ENCODE results near the gene ARL6IP4. TPM values are rescaled to one million over a fixed set of nuclear protein-coding genes. Genes with fewer than 3 reads are reported as not detected.

Gene ARL6IP4
- total and polyA plus RNA-seq, 5 experiments from 2014 or later: 183 to 256 (median 209) TPM

DNA sequence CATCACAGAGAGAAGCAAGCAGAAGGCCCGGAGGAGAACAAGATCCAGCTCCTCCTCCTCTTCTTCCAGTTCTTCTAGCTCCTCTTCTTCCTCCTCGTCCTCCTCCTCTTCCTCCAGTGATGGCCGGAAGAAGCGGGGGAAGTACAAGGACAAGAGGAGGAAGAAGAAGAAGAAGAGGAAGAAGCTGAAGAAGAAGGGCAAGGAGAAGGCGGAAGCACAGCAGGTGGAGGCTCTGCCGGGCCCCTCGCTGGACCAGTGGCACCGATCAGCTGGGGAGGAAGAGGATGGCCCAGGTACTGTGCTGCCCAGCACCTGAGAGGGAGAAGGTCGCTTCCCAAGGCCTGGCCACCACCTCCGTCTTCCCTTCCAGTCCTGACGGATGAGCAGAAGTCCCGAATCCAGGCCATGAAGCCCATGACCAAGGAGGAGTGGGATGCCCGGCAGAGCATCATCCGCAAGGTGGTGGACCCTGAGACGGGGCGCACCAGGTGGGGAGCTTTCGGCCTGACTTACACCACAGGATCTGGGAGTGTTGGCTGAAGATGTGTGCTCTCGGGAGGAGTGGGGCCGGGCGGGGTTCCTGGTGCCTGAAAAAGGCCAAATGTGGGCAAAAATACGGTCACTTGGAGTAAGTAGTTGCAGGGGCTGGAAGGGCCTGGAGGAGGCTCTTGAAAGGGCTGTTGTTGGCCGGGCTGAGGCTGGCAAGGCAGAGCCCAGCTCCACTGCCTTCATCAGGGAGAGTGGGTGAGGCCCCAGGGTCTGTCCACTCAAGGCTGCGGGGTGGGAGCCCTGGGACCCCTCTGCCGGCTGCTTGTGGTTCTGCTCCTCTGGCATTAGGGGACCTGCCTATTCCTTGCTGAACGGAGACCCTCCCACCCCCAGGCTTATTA, 1.4 kb downstream of the ARL6IP4 start:
- DNase-seq: no peak
- peaks cover 21 to 67% (median 61%) of the 10 kb centered on the region in 4 donors for H3K4me1 Mint-ChIP-seq

GRCh38 chr12:122982477-122982815, 2.0 kb downstream of the ARL6IP4 start:
- H3K4me1 Mint-ChIP-seq: peaks cover 21 to 62% (median 60%) of the 10 kb centered on the region in 4 donors
- no peaks in the 10 kb centered on the region for H3K9me3 Mint-ChIP-seq
- POLR2A ChIA-PET: interaction anchor here (1.0 to 3.6 kb wide), 12 partner anchors 8 to 255 kb away, joined by 3 to 17 read pairs (median 4); partner anchors contain the start of genes ABCB9, OGFOD2 and PITPNM2
- peak overlapping the region; percentile 83 to 92 (median 88) for H3K4me3 Mint-ChIP-seq
- peak overlapping the region; percentile 43 to 92 (median 88) for H3K27ac Mint-ChIP-seq
- ATAC-seq (no peak), DNase-seq (no peak)
- no peaks in the 10 kb centered on the region for H3K27me3 Mint-ChIP-seq
- H3K36me3 Mint-ChIP-seq: peaks cover 0 to 19% (median 3%) of the 10 kb centered on the region in 3 donors

More for the DNA sequence above, 1.4 kb downstream of the ARL6IP4 start:
- peak overlapping the region; percentile 83 to 92 (median 88) for H3K4me3 Mint-ChIP-seq
- no peaks in the 10 kb centered on the region for H3K27me3 Mint-ChIP-seq
- H3K36me3 Mint-ChIP-seq: peaks cover 0 to 19% (median 2%) of the 10 kb centered on the region in 3 donors
- H3K9me3 Mint-ChIP-seq: no peaks in the 10 kb centered on the region
- no peak for ATAC-seq
- peak overlapping the region; percentile 63 to 92 (median 88) for H3K27ac Mint-ChIP-seq
- POLR2A ChIA-PET: interaction anchor here (1.0 to 4.0 kb wide), 13 partner anchors 8 to 256 kb away, joined by 3 to 30 read pairs (median 5); partner anchors contain the start of genes ABCB9, MPHOSPH9, MTRFR and OGFOD2

DNA sequence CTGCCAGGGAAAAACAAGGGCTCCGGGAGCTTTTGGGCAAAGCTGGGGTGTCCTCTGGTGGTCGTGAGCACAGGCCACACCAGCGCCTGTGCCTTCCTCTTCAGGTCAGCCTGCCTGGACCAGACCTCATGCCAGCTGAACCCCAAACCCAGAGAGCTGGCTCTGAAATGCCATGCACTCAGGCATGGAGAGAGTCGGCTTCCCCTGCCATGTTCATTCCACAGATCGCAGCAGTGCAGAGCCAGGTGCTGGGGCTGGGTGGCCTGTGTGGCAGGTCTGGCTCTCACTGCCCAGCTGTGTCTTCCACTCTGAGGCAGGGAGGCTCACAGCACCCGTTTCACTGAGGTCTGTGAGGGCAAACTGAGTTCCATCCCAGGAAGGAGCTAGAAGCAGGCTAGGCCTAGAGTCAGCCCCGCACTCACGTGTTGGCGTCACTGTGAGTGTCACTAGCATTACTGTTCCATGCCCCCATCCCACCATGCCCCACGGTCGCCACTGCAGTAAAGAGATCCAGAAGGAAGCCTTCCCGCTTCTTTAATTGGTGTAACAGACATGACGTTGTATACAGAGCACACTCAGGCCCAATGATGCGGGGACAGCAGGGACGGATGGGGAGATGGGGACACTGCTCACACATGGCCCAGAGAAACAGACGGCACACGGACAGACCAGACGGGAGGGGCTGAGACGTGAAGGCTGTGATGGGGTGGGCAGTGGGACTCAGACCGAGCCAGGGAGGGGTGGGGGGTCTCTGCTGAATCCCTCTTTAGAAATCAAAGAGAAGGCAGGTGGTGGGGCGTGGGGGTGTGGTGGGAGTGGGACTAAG, 2.7 kb downstream of the ARL6IP4 start:
- no peaks in the 10 kb centered on the region for H3K9me3 Mint-ChIP-seq
- H3K27me3 Mint-ChIP-seq: no peaks in the 10 kb centered on the region
- peak overlapping the region; percentile 39 to 92 (median 86) for H3K4me3 Mint-ChIP-seq
- ATAC-seq (no peak), DNase-seq (no peak)
- peaks cover 0 to 22% (median 7%) of the 10 kb centered on the region in 3 donors for H3K36me3 Mint-ChIP-seq
- H3K4me1 Mint-ChIP-seq: peaks cover 19 to 55% (median 55%) of the 10 kb centered on the region in 4 donors
- POLR2A ChIA-PET: interaction anchor here (1.0 to 3.6 kb wide), 9 partner anchors 9 to 250 kb away, joined by 3 to 17 read pairs (median 5); partner anchors contain the start of genes ABCB9, MPHOSPH9, MTRFR and OGFOD2
- H3K27ac Mint-ChIP-seq: peak overlapping the region; percentile 74 to 92 (median 85)

DNA sequence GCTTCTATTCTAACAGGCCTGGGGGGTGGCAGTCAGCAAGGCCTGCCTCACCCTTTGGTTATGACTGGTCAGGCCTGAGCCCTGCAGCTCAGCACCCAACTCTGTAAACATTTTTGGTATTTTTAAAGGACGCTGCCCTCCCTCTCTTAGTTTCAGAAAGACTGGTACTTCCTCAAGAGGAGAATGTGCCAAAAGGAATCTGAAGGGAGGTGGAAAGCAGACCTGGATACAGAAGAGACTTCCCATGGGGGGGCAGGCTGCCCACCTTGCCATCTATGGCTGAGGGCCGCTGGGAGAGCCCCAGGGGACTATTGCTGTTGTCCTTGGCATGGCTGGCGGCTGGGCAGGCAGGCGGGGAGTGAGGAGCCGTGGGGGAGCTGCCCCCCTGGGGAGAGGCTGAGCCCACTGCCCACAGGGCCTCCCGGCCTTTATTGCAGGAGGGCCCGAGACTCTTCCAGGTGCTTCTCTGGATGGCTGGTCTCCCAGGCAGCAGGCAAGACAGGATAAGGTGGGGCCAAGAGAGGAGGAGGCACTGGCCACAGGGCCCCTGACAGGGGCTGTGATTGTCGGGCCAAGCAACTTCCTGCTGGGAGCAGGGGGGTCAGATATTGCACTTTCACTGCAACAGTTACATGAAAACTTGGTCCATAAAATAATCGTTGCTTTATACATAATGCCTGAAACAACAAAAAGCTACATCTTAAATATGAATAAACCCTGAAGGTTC, 3.5 kb downstream of the ARL6IP4 start:
- no peaks in the 10 kb centered on the region for H3K27me3 Mint-ChIP-seq
- ATAC-seq (no peak), DNase-seq (no peak)
- POLR2A ChIA-PET: interaction anchor here (0.7 to 3.6 kb wide), 5 partner anchors 8 to 249 kb away, joined by 3 to 17 read pairs (median 4); partner anchors contain the start of genes MPHOSPH9, MTRFR and OGFOD2
- peak overlapping the region in 9 of 10 donors; percentile 22 to 90 (median 52) for H3K4me3 Mint-ChIP-seq
- H3K36me3 Mint-ChIP-seq: peaks cover 0 to 22% (median 7%) of the 10 kb centered on the region in 3 donors
- H3K27ac Mint-ChIP-seq: peak overlapping the region; percentile 71 to 92 (median 84)
- H3K9me3 Mint-ChIP-seq: no peaks in the 10 kb centered on the region
- peaks cover 18 to 53% (median 53%) of the 10 kb centered on the region in 4 donors for H3K4me1 Mint-ChIP-seq

DNA sequence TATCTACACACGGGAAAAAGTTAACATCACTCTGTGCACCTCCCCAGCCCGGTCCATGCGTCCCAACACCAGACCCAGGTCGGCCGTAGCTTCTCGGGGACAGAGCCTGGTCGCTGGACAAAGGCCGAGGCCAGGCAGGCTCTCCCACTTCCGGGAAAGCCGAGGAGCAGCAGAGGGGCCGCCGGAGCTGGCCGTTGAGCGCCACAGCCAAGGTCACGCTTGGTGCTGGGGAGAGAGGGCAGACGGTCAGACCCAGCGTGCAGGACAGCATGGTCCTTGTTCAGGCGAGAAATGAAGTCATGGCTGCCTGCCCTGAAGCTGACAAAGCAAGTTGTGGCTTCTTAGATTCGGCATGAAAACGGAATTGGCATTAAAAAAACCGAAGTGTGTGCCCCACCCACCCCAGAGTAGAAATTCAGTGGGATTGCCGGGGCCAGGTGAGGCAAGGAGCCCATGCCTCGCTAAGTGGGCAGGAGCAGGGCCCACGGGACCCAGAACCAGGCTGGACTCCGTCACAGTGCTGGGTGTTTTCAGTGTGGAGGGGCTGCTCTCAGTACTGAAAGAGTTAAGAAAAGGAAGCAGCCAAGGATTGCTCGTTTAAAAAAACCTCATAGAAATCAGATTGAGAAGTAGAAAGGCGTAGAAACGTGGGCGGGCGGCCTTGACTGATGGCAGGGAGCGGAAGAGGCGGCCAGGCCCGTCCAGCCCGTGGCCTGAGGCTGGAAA, 4.3 kb downstream of the ARL6IP4 start:
- peaks cover 0 to 22% (median 7%) of the 10 kb centered on the region in 3 donors for H3K36me3 Mint-ChIP-seq
- POLR2A ChIA-PET: interaction anchor here (0.7 to 3.6 kb wide), 5 partner anchors 9 to 248 kb away, joined by 3 to 17 read pairs (median 4); partner anchors contain the start of genes MPHOSPH9, MTRFR and OGFOD2
- H3K27ac Mint-ChIP-seq: peak overlapping the region; percentile 56 to 92 (median 82)
- no peaks in the 10 kb centered on the region for H3K27me3 Mint-ChIP-seq
- peak overlapping the region in 4 of 10 donors; percentile 1 to 54 (median 28) for H3K4me3 Mint-ChIP-seq
- H3K9me3 Mint-ChIP-seq: no peaks in the 10 kb centered on the region
- ATAC-seq: no peak
- no peak for DNase-seq
- peaks cover 18 to 51% (median 47%) of the 10 kb centered on the region in 4 donors for H3K4me1 Mint-ChIP-seq

DNA sequence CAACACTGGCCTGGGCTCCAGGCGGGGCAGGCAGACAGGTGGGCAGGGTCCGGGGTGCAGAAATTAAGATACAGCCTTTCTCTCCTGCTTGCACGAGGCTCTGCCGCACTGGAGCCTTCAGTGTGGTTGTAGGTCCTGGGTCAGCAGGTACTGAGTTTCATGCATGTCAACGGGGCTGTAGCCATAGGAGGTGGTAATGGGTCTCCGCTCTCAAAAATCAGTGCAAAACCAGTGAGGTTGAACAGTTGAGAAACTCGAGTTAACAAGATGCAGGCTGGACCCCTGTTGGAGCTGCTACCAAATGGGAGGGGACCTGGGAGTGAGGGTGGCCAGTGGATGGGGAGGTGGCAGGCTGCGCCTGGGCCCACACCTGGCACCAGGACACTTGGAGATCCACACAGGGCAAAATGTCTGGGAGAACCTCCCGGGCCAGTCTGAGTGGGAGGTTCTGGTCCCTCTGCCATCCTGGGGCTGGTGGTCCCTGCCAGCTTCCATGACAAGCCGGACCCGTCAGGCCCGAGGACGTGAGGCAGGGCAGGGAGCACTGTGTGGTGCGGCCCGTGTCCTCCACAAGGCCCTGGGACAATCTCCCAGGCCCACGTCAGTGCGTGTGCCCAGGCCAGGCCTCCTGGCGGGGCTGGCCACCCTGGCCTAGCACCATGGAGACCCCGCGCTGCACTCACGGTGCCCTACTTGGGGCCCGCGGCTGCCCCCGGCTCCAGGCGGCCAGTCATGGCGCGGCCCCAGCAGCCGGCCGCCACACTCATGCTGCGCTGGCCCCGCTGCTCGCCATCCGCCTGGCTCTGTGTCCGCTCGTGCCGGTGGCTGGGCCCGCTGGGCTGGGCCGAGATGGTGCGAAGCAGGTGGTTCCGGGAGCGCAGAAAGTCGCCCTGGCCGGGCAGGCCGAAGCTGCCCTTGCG, 5.1 kb downstream of the ARL6IP4 start:
- POLR2A ChIA-PET: interaction anchor here (1.5 to 3.6 kb wide), 2 partner anchors 9 to 11 kb away, joined by 4 to 17 read pairs; partner anchors contain the start of gene OGFOD2
- DNase-seq (no peak), ATAC-seq (no peak)
- no peaks in the 10 kb centered on the region for H3K27me3 Mint-ChIP-seq
- no peak overlapping the region for H3K4me3 Mint-ChIP-seq
- no peaks in the 10 kb centered on the region for H3K9me3 Mint-ChIP-seq
- peaks cover 18 to 46% (median 44%) of the 10 kb centered on the region in 4 donors for H3K4me1 Mint-ChIP-seq
- H3K27ac Mint-ChIP-seq: peak overlapping the region in 7 of 10 donors; percentile 3 to 92 (median 63)
- H3K36me3 Mint-ChIP-seq: peaks cover 0 to 22% (median 7%) of the 10 kb centered on the region in 3 donors

GRCh38 chr12:122986258-122986871, 5.9 kb downstream of the ARL6IP4 start:
- Mint-ChIP-seq H3K27me3 (no peaks in the 10 kb centered on the region), H3K36me3 (peaks cover 0 to 22% (median 7%) of the 10 kb centered on the region in 3 donors), H3K27ac (no peak overlapping the region), H3K4me3 (no peak overlapping the region), H3K4me1 (peaks cover 16 to 41% (median 39%) of the 10 kb centered on the region in 4 donors), H3K9me3 (no peaks in the 10 kb centered on the region)
- POLR2A ChIA-PET: interaction anchor here (0.5 kb wide), 1 partner anchor 484 kb away, joined by 4 read pairs; no protein-coding TSS in a partner anchor
- DNase-seq (no peak), ATAC-seq (no peak)

DNA sequence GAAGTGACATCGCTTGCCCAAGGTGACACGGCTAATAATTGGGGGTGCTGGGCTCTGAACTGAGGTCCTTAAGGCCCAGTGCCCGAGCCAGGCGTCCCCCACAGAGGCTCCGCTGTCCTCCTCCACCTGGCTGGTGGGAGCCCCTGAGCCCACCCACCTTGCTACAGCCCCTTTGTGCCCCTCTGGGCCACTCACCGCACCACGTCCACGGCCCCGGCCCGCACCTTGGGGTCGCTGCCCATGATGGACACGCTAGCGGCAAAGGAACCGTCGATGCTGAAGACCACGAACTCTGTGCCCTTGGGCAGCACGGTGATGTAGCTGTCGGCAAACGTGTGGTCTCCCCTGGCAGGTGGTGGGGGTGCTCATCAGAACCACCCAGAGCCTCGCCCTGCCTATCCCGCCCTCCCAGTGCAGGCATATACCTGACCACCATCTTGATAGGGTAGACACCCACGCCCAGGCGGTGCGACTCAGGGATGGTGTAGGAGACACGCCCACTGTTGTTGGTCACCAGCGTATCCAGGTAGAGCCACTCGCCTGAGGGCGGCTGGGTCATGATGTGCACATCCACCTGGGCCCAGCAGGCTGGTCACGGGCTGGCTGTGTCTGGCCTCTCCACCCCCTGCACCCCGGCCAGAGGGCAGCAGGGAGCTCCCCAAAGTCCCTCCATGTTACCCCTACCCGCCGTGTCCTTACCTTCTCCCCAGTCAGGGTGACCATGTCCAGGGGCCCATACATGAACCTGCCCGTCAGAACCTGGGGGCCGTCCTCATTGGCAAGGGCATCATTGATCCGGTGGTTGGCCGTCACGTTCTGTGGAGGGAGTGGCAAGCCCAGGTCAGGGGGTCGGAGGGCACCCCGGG, 6.8 kb downstream of the ARL6IP4 start:
- peaks cover 14 to 31% (median 30%) of the 10 kb centered on the region in 4 donors for H3K4me1 Mint-ChIP-seq
- POLR2A ChIA-PET: interaction anchor here (1.0 kb wide), 1 partner anchor 10 kb away, joined by 3 read pairs; no protein-coding TSS in a partner anchor
- no peak for DNase-seq
- peaks cover 0 to 19% (median 7%) of the 10 kb centered on the region in 3 donors for H3K36me3 Mint-ChIP-seq
- H3K4me3 Mint-ChIP-seq: no peak overlapping the region
- ATAC-seq: no peak
- no peaks in the 10 kb centered on the region for H3K9me3 Mint-ChIP-seq
- H3K27ac Mint-ChIP-seq: peak overlapping the region in 1 of 10 donors; percentile 24
- no peaks in the 10 kb centered on the region for H3K27me3 Mint-ChIP-seq

- POLR2A ChIA-PET: interaction anchor here (1.0 kb wide), 1 partner anchor 10 kb away, joined by 3 read pairs; no protein-coding TSS in a partner anchor
- ATAC-seq: no peak
- H3K36me3 Mint-ChIP-seq: peaks cover 0 to 16% (median 7%) of the 10 kb centered on the region in 3 donors
- H3K9me3 Mint-ChIP-seq: no peaks in the 10 kb centered on the region
- no peak for DNase-seq
- peaks cover 11 to 24% (median 24%) of the 10 kb centered on the region in 4 donors for H3K4me1 Mint-ChIP-seq
- no peaks in the 10 kb centered on the region for H3K27me3 Mint-ChIP-seq
- H3K27ac Mint-ChIP-seq: peak overlapping the region in 1 of 10 donors; percentile 15
- no peak overlapping the region for H3K4me3 Mint-ChIP-seq
These were observed 7.6 kb downstream of the ARL6IP4 start for GRCh38 chr12:122988036-122988435.
